ENCODE measurements around the gene LRRC10B.

LRRC10B gene

DNA sequence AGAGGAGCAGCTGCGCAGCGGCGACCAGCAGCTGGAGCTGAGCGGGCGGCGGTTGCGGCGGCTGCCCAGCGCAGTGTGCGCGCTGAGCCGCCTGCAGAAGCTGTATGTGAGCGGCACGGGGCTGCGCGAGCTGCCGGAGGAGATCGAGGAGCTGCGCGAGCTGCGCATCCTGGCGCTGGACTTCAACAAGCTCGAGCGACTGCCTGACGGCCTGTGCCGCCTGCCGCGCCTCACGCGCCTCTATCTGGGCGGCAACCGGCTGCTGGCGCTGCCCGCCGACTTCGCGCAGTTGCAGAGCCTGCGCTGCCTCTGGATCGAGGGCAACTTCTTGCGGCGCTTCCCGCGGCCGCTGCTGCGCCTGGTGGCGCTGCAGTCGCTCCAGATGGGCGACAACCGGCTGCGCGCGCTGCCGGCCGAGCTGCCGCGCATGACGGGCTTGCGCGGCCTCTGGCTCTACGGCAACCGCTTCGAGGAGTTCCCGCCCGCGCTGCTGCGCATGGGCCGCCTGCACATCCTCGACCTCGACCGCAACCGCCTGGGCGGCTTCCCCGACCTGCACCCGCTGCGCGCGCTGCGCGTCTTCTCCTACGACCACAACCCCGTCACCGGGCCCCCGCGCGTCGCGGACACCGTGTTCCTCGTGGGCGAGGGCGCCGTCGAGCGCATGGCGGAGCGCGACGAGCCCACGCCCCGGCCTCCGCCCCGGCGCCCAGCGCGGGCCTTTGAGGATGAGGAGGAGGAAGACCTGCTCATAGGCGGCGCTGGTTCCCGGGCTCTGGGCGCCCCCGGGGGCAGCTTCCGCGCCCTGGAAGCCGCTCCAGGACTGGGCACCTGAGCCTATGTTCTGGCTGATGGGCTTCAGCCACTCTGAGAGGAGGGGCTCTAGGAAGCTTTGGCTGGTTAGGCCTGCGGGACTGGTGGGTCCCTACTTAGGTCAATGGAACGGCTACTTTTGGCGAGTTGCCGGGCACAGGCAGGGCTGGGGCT is 787 bp downstream of the LRRC10B start:
- DNase-seq (ENCODE audit: low read depth), result peak; percentile 77

DNA sequence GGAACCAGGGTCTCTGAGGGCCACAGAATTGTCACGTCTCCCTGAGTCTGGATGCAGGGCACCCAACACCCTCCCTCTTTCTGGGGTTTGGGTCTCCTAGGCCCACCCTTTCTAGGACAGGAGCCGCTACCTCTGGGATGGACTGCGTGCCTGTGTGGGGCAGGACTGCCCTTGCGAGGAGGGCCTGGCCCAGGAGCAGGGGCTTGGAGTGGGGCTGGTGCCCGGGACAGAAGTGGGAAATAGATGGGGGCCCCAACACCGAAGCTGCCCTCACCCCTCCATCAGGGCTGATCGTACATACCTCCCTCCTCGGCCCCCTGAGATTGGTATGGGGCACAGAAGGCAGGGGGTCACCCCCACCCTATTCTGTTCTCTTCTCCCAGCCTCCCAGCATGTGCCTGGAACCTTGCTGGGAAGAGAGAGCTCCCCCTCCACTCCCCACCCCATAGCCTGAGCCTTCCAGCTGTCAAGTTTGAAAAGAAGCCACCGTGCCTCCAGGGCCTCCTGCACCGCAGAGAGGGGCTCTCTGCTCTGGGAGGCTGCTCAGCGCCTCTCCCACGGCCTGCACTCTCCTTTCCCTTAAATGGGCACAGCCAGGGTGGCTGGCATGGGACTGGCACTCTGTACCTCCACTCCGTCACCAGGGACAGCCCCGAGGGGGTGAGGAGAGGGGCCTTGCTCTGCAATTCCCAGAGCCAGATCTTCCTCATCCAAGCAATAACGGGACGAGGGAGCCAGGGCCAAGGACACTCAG is 1.8 kb downstream of the LRRC10B start:
- DNase-seq (ENCODE audit: low read depth), result no peak

GRCh38 chr11:61510974-61511373 is 2.4 kb downstream of the LRRC10B start:
- no peak for DNase-seq (ENCODE audit: low read depth)

DNA sequence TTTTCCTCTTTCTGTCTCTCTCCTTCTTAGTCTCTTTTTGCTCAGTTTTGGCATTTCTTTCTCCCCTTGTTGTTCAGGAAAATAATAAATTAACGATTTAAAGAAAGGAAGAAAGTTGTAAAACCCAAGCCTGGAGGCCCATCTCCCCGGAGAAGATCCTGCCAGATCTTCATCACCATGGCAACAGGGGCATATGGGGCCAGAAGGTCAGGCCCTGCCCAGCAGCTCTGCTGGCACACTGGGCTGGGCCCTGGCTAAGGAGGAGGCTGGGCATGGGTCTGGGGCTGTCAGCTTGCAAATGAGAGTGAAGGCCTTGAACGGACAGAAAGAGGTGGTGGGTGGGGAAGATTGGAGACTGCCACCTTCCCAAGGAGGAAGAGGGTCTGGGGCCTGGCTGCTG is 2.8 kb downstream of the LRRC10B start:
- DNase-seq (ENCODE audit: low read depth), result no peak

- no peak for DNase-seq (ENCODE audit: low read depth)
Measured at GRCh38 chr11:61512435-61512834, 3.9 kb downstream of the LRRC10B start.

DNA sequence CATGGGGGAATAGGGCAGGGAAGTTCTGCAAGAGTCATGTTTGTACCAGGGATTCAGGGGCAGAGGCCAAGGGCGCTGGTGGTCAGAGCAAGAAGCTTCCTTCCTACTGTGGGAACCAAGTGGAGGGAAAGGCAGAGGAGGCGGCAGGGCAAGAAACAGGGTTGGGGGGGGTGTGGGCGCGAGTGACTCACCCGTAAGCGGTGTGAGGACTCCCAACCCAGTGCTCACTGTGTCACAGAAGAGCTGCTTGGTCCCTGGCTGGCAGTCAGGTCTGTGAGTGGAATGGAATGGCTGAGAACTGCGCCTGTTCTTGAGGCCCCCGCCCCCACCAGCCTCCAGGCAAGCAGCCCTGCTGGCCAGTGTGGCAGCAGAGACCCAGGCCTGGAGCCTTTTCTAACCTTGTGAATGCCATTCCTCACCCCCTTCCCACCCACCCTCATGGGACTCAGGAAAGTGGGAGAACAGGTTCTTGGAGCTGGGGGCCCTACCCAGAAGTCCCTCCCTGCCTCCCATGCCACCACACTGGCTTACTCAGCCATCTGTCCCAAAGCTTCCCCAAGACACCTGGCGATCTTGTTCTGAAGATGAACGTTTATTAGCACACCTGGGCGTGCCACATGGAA is 4.7 kb downstream of the LRRC10B start:
- no peak for DNase-seq (ENCODE audit: low read depth)

- DNase-seq (ENCODE audit: low read depth), result no peak
Measured at GRCh38 chr11:61514050-61514917, 5.7 kb downstream of the LRRC10B start.

DNA sequence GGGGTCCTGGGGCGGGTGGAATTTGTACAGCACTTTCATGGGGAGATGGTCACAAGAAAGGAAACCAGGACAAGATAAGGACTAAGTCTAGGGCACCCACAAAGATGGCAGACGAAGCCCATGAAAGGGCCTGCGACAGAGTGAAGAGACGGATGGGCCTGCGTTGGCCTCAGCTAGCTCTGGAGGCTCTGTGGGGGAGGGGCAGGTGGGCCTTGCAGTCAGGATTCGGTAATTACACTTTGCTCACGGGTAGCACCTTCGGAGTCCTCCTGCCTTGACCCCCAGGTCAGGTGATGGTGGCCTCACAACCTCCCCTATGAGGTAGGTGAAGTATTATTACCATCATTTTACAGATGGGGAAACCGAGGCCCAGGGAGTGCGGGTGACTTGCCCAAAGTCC is 7.1 kb downstream of the LRRC10B start:
- no peak for DNase-seq (ENCODE audit: low read depth)

GRCh38 chr11:61516191-61516590 is 7.6 kb downstream of the LRRC10B start:
- DNase-seq (ENCODE audit: low read depth), result no peak

GRCh38 chr11:61516675-61517572 is 8.4 kb downstream of the LRRC10B start:
- peak; percentile 51 for DNase-seq (ENCODE audit: low read depth)

- DNase-seq (ENCODE audit: low read depth), result no peak
Measured at GRCh38 chr11:61518032-61518795, 9.7 kb downstream of the LRRC10B start.

DNA sequence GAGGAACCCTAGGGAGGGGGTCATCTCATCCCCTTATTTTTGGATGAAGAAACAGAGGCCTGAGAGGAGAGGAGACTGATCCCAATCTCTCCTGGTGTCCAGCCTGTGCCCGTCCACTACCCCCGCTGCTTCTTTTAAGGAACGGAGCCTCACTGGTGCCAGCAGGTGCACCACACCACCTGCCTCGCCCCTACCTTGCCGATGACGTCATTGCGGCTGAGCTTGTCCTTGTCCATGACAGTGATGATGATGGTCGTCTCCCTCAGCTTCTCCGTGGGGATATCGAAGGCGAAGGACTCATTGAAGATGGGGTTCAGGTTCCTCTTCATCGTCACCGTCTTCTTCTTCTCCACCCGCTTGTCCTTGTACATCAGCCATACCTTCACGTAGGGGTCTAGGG is 14.3 kb downstream of the LRRC10B start:
- DNase-seq (ENCODE audit: low read depth), result no peak

- no peak for DNase-seq (ENCODE audit: low read depth)
Measured at GRCh38 chr11:61524446-61524845, 15.9 kb downstream of the LRRC10B start.

DNA sequence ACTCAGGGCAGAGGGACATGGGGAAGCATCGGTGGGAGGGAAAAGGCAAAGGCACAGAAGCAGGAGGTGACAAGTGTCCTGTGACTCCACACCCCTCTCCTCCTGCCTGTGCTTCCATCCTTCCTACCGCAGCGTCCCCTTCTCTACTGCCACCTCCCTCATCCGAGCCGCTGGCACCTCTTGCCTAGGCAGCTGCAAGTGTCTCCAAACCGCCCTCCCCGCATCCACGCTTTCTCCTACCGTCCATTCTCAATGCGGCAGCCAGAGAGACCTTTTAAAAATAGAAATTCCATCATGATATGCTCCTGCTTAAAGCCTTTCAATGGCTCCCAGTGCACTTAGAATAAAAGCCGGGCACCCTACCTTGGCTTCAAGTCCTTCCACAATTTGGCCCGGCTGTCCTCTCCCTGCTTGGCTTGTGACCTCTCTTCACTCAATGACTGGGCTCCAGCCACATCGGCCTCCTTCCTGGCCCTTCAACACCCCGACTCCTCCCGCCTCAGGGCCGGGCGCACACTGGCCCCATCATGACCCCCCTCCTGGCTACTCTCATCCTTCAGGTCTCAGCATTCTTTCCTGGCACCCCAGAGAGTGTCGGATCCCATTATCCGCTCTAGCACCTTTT is 16.5 kb downstream of the LRRC10B start:
- DNase-seq (ENCODE audit: low read depth), result no peak

DNA sequence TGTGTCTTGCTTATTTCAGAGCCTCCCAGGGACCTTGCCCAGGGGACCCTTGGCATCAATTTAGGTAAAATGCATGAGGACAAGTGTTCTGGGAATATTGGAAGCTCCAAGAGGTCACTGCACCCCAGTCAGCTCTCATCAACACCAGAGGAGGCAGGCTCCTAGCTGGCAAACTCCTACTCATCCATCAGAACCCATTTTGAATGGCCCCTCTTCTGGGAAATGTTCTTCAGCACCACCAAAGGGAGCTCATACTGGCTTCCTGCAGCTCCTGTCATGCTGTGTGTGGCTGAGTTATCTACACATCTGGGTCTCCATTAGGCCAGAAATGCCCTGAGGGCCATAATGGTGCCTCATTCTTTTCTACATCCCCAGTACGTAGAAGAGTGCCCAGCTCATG is 17.7 kb downstream of the LRRC10B start:
- no peak for DNase-seq (ENCODE audit: low read depth)

DNA sequence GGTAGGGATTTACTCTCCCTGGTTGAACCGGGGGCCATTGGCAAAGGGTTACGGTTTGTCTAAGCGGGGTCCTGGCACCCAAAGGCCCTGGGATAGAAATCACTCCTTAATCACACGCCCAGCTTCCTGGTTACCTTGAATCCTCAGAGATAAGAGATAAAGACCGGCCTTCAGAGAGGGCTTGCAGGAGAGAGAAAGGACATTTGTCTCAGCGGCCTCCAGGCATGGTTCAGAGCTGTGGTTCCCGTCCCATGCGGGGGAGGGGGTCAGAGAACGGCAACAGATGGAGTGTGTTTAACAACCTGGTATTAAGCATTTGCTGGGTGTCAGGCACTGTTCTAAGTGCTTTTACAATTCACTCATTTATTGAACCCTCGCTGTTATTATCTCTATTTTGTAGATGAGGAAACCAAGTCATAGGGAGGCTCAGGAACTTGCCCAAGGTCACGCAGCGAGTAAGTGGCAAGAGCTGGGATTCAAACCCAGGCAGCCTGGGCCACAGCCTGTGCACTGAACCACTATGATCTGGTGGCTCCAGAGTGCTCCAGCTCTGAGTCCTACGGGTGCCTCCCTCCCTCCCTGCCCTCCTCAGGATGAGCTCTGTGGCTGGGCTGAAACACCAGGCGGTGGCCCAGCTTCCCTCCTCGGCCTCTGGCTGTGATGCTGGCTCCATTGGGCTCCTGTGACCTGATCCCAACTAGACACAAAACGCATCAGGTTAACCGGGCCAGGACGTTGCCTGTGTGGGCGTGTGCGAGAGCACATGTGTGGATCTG is 18.6 kb downstream of the LRRC10B start:
- DNase-seq (ENCODE audit: low read depth), result no peak

DNA sequence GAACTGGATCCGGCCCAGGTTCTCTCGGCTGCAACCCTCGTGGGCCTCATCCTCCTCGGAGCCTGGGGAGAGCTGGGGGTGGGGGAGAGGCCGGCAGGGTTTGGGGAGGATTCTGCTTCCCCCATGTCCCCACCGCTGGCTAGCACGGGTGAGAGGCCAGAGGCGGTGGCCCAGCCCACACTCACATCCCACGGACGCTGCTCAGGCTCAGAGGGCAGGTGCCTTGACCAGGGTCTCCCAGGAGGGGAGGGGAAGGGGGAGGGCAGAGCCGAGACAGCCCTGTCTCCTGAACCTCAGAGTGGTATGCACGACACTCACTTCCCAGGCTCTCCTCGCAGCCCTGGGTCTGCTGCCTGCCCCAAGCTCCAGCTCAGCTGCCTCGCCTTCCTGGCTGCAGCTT is 19.6 kb downstream of the LRRC10B start:
- DNase-seq (ENCODE audit: low read depth), result no peak

GRCh38 chr11:61529537-61530225 is 21.1 kb downstream of the LRRC10B start:
- no peak for DNase-seq (ENCODE audit: low read depth)

Measured in activated T-cell treated with anti-CD3 and anti-CD28 coated beads for 48 hours (primary cell).